Neural cell (in vitro differentiated cells): ENCODE measurements around the gene SPAG16.

Experiments
- EP300 ChIP-seq: fragments of 450-650 bp; conservative IDR thresholded peaks from 2 replicates; pipeline ENCODE4 v1.6.1; 2014; ENCODE audit warnings: antibody characterized with exemption, mild to moderate bottlenecking, moderate library complexity; ENCODE audit not compliant: poor library complexity, severe bottlenecking
- EZH2 ChIP-seq: fragments of 200-600, 300-800 bp; shearing (Covaris generic), sonication (generic); IDR thresholded peaks from 2 replicates; pipeline ENCODE4 v1.6.1; 2014; ENCODE audit warnings: antibody characterized with exemption, low read length, borderline replicate concordance, mild to moderate bottlenecking; ENCODE audit not compliant: insufficient read depth, poor library complexity, severe bottlenecking
- MXI1 ChIP-seq: fragments of 450-650 bp; conservative IDR thresholded peaks from 2 replicates; pipeline ENCODE4 v1.6.1; 2014; ENCODE audit warnings: antibody characterized with exemption, mild to moderate bottlenecking; ENCODE audit not compliant: poor library complexity, severe bottlenecking
- POLR2AphosphoS5 ChIP-seq: IDR thresholded peaks from 2 replicates; pipeline ENCODE4 v1.6.1; 2012
- SMC3 ChIP-seq: fragments of 450-650 bp; conservative IDR thresholded peaks from 2 replicates; pipeline ENCODE4 v1.6.1; 2014; ENCODE audit warnings: antibody characterized with exemption, mild to moderate bottlenecking, moderate library complexity; ENCODE audit not compliant: poor library complexity
- TAF1 ChIP-seq: IDR thresholded peaks from 2 replicates; pipeline ENCODE4 v1.6.1; 2012; ENCODE audit warnings: low read depth
- TF ChIP-seq, protein P1 (sequence below): fragments of 450-650 bp; IDR thresholded peaks from 2 replicates; pipeline ENCODE4 v1.5.1; 2014; ENCODE audit warnings: antibody characterized with exemption, mild to moderate bottlenecking, moderate library complexity; ENCODE audit not compliant: poor library complexity, severe bottlenecking
- TF ChIP-seq, protein P2 (sequence below): IDR thresholded peaks from 2 replicates; pipeline ENCODE4 v1.6.1; 2012; ENCODE audit warnings: borderline replicate concordance

- TF ChIP-seq, protein P1, sequence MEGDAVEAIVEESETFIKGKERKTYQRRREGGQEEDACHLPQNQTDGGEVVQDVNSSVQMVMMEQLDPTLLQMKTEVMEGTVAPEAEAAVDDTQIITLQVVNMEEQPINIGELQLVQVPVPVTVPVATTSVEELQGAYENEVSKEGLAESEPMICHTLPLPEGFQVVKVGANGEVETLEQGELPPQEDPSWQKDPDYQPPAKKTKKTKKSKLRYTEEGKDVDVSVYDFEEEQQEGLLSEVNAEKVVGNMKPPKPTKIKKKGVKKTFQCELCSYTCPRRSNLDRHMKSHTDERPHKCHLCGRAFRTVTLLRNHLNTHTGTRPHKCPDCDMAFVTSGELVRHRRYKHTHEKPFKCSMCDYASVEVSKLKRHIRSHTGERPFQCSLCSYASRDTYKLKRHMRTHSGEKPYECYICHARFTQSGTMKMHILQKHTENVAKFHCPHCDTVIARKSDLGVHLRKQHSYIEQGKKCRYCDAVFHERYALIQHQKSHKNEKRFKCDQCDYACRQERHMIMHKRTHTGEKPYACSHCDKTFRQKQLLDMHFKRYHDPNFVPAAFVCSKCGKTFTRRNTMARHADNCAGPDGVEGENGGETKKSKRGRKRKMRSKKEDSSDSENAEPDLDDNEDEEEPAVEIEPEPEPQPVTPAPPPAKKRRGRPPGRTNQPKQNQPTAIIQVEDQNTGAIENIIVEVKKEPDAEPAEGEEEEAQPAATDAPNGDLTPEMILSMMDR: no peak
- TF ChIP-seq POLR2AphosphoS5 (no peak), TAF1 (no peak), EP300 (no peak), EZH2 (no peak), SMC3 (no peak), MXI1 (no peak)
- TF ChIP-seq, protein P2, sequence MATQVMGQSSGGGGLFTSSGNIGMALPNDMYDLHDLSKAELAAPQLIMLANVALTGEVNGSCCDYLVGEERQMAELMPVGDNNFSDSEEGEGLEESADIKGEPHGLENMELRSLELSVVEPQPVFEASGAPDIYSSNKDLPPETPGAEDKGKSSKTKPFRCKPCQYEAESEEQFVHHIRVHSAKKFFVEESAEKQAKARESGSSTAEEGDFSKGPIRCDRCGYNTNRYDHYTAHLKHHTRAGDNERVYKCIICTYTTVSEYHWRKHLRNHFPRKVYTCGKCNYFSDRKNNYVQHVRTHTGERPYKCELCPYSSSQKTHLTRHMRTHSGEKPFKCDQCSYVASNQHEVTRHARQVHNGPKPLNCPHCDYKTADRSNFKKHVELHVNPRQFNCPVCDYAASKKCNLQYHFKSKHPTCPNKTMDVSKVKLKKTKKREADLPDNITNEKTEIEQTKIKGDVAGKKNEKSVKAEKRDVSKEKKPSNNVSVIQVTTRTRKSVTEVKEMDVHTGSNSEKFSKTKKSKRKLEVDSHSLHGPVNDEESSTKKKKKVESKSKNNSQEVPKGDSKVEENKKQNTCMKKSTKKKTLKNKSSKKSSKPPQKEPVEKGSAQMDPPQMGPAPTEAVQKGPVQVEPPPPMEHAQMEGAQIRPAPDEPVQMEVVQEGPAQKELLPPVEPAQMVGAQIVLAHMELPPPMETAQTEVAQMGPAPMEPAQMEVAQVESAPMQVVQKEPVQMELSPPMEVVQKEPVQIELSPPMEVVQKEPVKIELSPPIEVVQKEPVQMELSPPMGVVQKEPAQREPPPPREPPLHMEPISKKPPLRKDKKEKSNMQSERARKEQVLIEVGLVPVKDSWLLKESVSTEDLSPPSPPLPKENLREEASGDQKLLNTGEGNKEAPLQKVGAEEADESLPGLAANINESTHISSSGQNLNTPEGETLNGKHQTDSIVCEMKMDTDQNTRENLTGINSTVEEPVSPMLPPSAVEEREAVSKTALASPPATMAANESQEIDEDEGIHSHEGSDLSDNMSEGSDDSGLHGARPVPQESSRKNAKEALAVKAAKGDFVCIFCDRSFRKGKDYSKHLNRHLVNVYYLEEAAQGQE: no peak
Observed at GRCh38 chr2:214019229-214019972, 735.1 kb downstream of the SPAG16 start.
